D721Med (cell line): ENCODE data around the gene SKI.

ENCODE experiments used
- DNase-seq: peaks from one replicate; pipeline ENCODE4 v3.0.0; 2011; ENCODE audit warnings: low spot score; ENCODE audit not compliant: insufficient read length
- FAIRE-seq: peaks from 2 replicates; lab custom pipeline; 2011; peaks lifted over from hg19 to GRCh38; lab: Jason Lieb, UNC
- CTCF ChIP-seq: IDR thresholded peaks from 2 replicates; pipeline ENCODE4 v1.5.1; 2012; ENCODE audit warnings: mild to moderate bottlenecking, control low read depth; ENCODE audit not compliant: insufficient read depth; ENCODE audit errors: missing control alignments

The SKI gene

GRCh38 chr1:2310332-2311183 lies 82.4 kb downstream of the SKI start:
- DNase-seq: no peak
- FAIRE-seq: no peak
- no peak for TF ChIP-seq CTCF

- FAIRE-seq: no peak
- DNase-seq: no peak
- TF ChIP-seq CTCF: no peak
Measured at GRCh38 chr1:2311184-2312032, 83.3 kb downstream of the SKI start.

GRCh38 chr1:2312160-2312514 lies 84.0 kb downstream of the SKI start:
- DNase-seq (no peak), FAIRE-seq (no peak)
- no peak for TF ChIP-seq CTCF

GRCh38 chr1:2312515-2313301 lies 84.6 kb downstream of the SKI start:
- DNase-seq (no peak), FAIRE-seq (no peak)
- TF ChIP-seq CTCF: no peak

- FAIRE-seq (no peak), DNase-seq (no peak)
- no peak for TF ChIP-seq CTCF
Measured at GRCh38 chr1:2313651-2314261, 85.6 kb downstream of the SKI start.

GRCh38 chr1:2314273-2314802 lies 86.2 kb downstream of the SKI start:
- no peak for DNase-seq
- no peak for TF ChIP-seq CTCF
- FAIRE-seq: no peak
